HEK293 (cell line): ENCODE measurements around the gene PAX7.
A peak's percentile ranks its signal among the peaks of the same experiment; 100 is the strongest.

ENCODE experiments used
- CTCF ChIA-PET: fragments of 350-600 bp; formaldehyde crosslinking; extraction: SDS; loops from one replicate; lab custom pipeline; 2021; ENCODE audit warnings: antibody characterized with exemption; lab: Yijun Ruan, JAX
- POLR2A ChIA-PET: fragments of 300-600 bp; formaldehyde crosslinking; extraction: SDS; loops from one replicate; lab custom pipeline; 2020; ENCODE audit warnings: antibody characterized with exemption, inconsistent platforms; lab: Yijun Ruan, JAX
- H3K27ac ChIP-seq: fragments of 200-500 bp; sonication (Bioruptor generic); 2 replicates; pipeline ENCODE4 v1.5.1; 2014; ENCODE audit warnings: low read depth, low read length, control low read depth, inconsistent platforms; ENCODE audit errors: extremely low read depth
- H3K36me3 ChIP-seq, 2 experiments: fragments of 200-500 bp in 1 of 2; sonication (Bioruptor generic) in 1 of 2; 1 replicate in 1 of 2; 2 replicates in 1 of 2; pipeline ENCODE4 v1.5.1; 2014 to 2017; ENCODE audit warnings: inconsistent platforms in 2 of 2, low read length in 2 of 2; ENCODE audit not compliant: control insufficient read depth in 2 of 2, insufficient read depth in 1 of 2
- H3K4me1 ChIP-seq: fragments of 200-500 bp; sonication (Bioruptor generic); 2 replicates; pipeline ENCODE4 v1.5.1; 2014; ENCODE audit warnings: mild to moderate bottlenecking, low read length, inconsistent platforms; ENCODE audit not compliant: control insufficient read depth, insufficient read depth
- H3K4me3 ChIP-seq: 2 replicates; pipeline ENCODE4 v1.5.1; 2011; ENCODE audit warnings: low read depth, mild to moderate bottlenecking, control low read depth, low read length, moderate library complexity
- H3K9me3 ChIP-seq: fragments of 200-500 bp; sonication (Bioruptor generic); 2 replicates; pipeline ENCODE4 v1.5.1; 2014; ENCODE audit warnings: low read depth, low read length, inconsistent platforms; ENCODE audit not compliant: control insufficient read depth, insufficient read depth
- KLF10 ChIP-seq: fragments of 450-650 bp; IDR thresholded peaks from 2 replicates; pipeline ENCODE4 v1.5.1; 2018; ENCODE audit warnings: missing biosample characterization, mild to moderate bottlenecking, missing genetic modification characterization
- KLF16 ChIP-seq: fragments of 450-650 bp; formaldehyde crosslinking; IDR thresholded peaks from 2 replicates; pipeline ENCODE4 v1.5.1; 2017; ENCODE audit warnings: missing biosample characterization, missing genetic modification characterization
- SCRT2 ChIP-seq: fragments of 450-650 bp; formaldehyde crosslinking; IDR thresholded peaks from 2 replicates; pipeline ENCODE4 v1.5.1; 2016; ENCODE audit warnings: missing biosample characterization, missing genetic modification characterization
- TSHZ1 ChIP-seq: fragments of 450-650 bp; formaldehyde crosslinking; IDR thresholded peaks from 2 replicates; pipeline ENCODE4 v1.5.1; 2016; ENCODE audit warnings: missing biosample characterization, missing genetic modification characterization, borderline replicate concordance
- ZBTB11 ChIP-seq: fragments of 450-650 bp; formaldehyde crosslinking; conservative IDR thresholded peaks from 2 replicates; pipeline ENCODE4 v1.5.1; 2016; ENCODE audit warnings: low read depth, missing biosample characterization, missing genetic modification characterization
- ZBTB6 ChIP-seq: fragments of 450-650 bp; formaldehyde crosslinking; IDR thresholded peaks from 2 replicates; pipeline ENCODE4 v1.5.1; 2017; ENCODE audit warnings: missing biosample characterization, missing genetic modification characterization
- ZFHX2 ChIP-seq: fragments of 450-650 bp; formaldehyde crosslinking; conservative IDR thresholded peaks from 2 replicates; pipeline ENCODE4 v1.5.1; 2016; ENCODE audit warnings: missing biosample characterization, missing genetic modification characterization
- ZIC2 ChIP-seq: fragments of 450-650 bp; formaldehyde crosslinking; IDR thresholded peaks from 2 replicates; pipeline ENCODE4 v1.5.1; 2016; ENCODE audit warnings: missing biosample characterization, missing genetic modification characterization
- ZNF223 ChIP-seq: fragments of 450-650 bp; formaldehyde crosslinking; IDR thresholded peaks from 2 replicates; pipeline ENCODE4 v1.5.1; 2016; ENCODE audit warnings: missing biosample characterization, missing genetic modification characterization
- ZNF488 ChIP-seq: fragments of 450-650 bp; formaldehyde crosslinking; IDR thresholded peaks from 2 replicates; pipeline ENCODE4 v1.5.1; 2016; ENCODE audit warnings: missing biosample characterization, missing genetic modification characterization
- ZNF560 ChIP-seq: fragments of 450-650 bp; formaldehyde crosslinking; IDR thresholded peaks from 2 replicates; pipeline ENCODE4 v1.5.1; 2017; ENCODE audit warnings: missing biosample characterization, missing genetic modification characterization, borderline replicate concordance
- ZNF561 ChIP-seq: fragments of 450-650 bp; IDR thresholded peaks from 2 replicates; pipeline ENCODE4 v1.5.1; 2018; ENCODE audit warnings: missing biosample characterization, missing genetic modification characterization, borderline replicate concordance
- ZNF777 ChIP-seq: fragments of 450-650 bp; formaldehyde crosslinking; IDR thresholded peaks from 2 replicates; pipeline ENCODE4 v1.5.1; 2017; ENCODE audit warnings: missing biosample characterization, missing genetic modification characterization, borderline replicate concordance
- ZNF843 ChIP-seq: fragments of 450-650 bp; formaldehyde crosslinking; IDR thresholded peaks from 2 replicates; pipeline ENCODE4 v1.5.1; 2016; ENCODE audit warnings: missing biosample characterization, missing genetic modification characterization
- ZSCAN4 ChIP-seq: fragments of 450-650 bp; formaldehyde crosslinking; IDR thresholded peaks from 2 replicates; pipeline ENCODE4 v1.5.1; 2017; ENCODE audit warnings: missing biosample characterization, missing genetic modification characterization

Gene PAX7

GRCh38 chr1:18644446-18644845 lies 13.8 kb downstream of the PAX7 start (continued):
- TF ChIP-seq ZSCAN4 (tag by site-specific recombination) (no peak), ZNF843 (tag by site-specific recombination) (no peak), KLF10 (tag by site-specific recombination) (no peak), ZNF777 (no peak)

GRCh38 chr1:18644973-18645746 lies 14.5 kb downstream of the PAX7 start:
- TF ChIP-seq ZNF561 (tag by site-specific recombination) (no peak), ZNF560 (tag by site-specific recombination) (no peak), ZFHX2 (tag by site-specific recombination) (0 out of 2 replicates have a peak, but pooled peaks have one; percentile 8), SCRT2 (peak; percentile 60; the same call in 1 of the 2 replicates), ZNF223 (tag by site-specific recombination) (no peak), TSHZ1 (tag by site-specific recombination) (no peak)
- TF ChIP-seq, all 188 proteins: peak for 2
- ChIA-PET CTCF (interaction anchor here (1.0 to 1.2 kb wide), 3 partner anchors 36 to 48 kb away, joined by 3 to 5 read pairs (median 4); no protein-coding TSS in a partner anchor), POLR2A (no interaction called here)
- Histone ChIP-seq H3K4me1 (peaks cover 15% of the 10 kb centered on the region), H3K4me3 (no peak overlapping the region), H3K27ac (no peak overlapping the region), H3K9me3 (no peaks in the 10 kb centered on the region), H3K36me3 (no peaks in the 10 kb centered on the region)

GRCh38 chr1:18645747-18646090 lies 15.1 kb downstream of the PAX7 start:
- Histone ChIP-seq H3K9me3 (no peaks in the 10 kb centered on the region), H3K4me3 (no peak overlapping the region), H3K4me1 (peaks cover 14% of the 10 kb centered on the region), H3K36me3 (no peaks in the 10 kb centered on the region), H3K27ac (no peak overlapping the region)
- CTCF ChIA-PET = interaction anchor here (1.2 kb wide), 1 partner anchor 35 kb away, joined by 5 read pairs; no protein-coding TSS in a partner anchor
- POLR2A ChIA-PET = no interaction called here
- TF ChIP-seq ZBTB11 (tag by site-specific recombination) = no peak
- no peak for TF ChIP-seq ZNF488 (tag by site-specific recombination)
- TF ChIP-seq ZBTB6 (tag by site-specific recombination) = no peak
- no peak for TF ChIP-seq ZIC2 (tag by site-specific recombination)
- TF ChIP-seq KLF16 (tag by site-specific recombination) = no peak
